BLaER1 (cell line): ENCODE data around the gene CACNA1C.

Experiments used
- H3K27ac ChIP-seq: shearing (Covaris generic); formaldehyde crosslinking; 2 replicates; pipeline ENCODE4 v1.8.1; 2022
- H3K27me3 ChIP-seq: shearing (Covaris generic); formaldehyde crosslinking; 2 replicates; pipeline ENCODE4 v1.8.1; 2022
- H3K36me3 ChIP-seq: shearing (Covaris generic); formaldehyde crosslinking; 2 replicates; pipeline ENCODE4 v1.8.1; 2022
- H3K4me1 ChIP-seq: shearing (Covaris generic); formaldehyde crosslinking; 2 replicates; pipeline ENCODE4 v1.8.1; 2022
- H3K4me2 ChIP-seq: shearing (Covaris generic); formaldehyde crosslinking; 2 replicates; pipeline ENCODE4 v1.8.1; 2022
- H3K4me3 ChIP-seq: shearing (Covaris generic); formaldehyde crosslinking; 2 replicates; pipeline ENCODE4 v1.8.1; 2022
- H3K9ac ChIP-seq: shearing (Covaris generic); formaldehyde crosslinking; 2 replicates; pipeline ENCODE4 v1.8.1; 2022
- H3K9me3 ChIP-seq: shearing (Covaris generic); formaldehyde crosslinking; 2 replicates; pipeline ENCODE4 v1.8.1; 2022
- H4K20me1 ChIP-seq: shearing (Covaris generic); formaldehyde crosslinking; 2 replicates; pipeline ENCODE4 v1.8.1; 2022
- Cebpa-rat ChIP-seq: shearing (Covaris generic); IDR thresholded peaks from 2 replicates; pipeline ENCODE4 v1.8.1; 2022

The CACNA1C gene

DNA sequence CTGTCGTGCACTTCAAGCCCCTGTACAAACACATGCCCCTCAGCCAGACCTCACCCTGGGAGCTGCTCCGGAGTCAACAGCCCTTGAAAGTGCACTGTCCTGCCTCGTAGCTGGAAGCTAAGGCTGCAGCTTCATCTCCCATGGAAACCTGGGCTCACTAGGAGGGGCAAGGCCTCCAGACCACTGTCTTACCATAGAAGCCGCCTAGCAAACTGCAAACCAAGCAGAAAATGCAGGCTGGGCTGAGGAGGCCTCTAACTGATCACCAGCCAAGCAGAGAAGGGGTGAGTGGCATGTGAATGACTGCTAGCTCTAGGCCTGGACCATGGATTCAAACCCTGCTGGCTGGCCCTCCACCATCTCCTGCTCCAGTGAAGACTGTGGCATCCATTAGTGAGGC lies 340.2 kb downstream of the CACNA1C start:
- Histone ChIP-seq H3K4me2 (no peak overlapping the region), H4K20me1 (no peaks in the 10 kb centered on the region), H3K9me3 (no peaks in the 10 kb centered on the region), H3K4me1 (no peaks in the 10 kb centered on the region), H3K36me3 (no peaks in the 10 kb centered on the region), H3K9ac (no peak overlapping the region), H3K27ac (no peak overlapping the region), H3K4me3 (no peak overlapping the region), H3K27me3 (no peaks in the 10 kb centered on the region)
- no peak for TF ChIP-seq Cebpa-rat

- Histone ChIP-seq H3K27ac (no peak overlapping the region), H3K4me1 (no peaks in the 10 kb centered on the region), H3K9ac (no peak overlapping the region), H3K27me3 (no peaks in the 10 kb centered on the region), H3K36me3 (no peaks in the 10 kb centered on the region), H3K4me2 (no peak overlapping the region), H3K4me3 (no peak overlapping the region), H3K9me3 (no peaks in the 10 kb centered on the region), H4K20me1 (no peaks in the 10 kb centered on the region)
- TF ChIP-seq Cebpa-rat = no peak
Observed at GRCh38 chr12:2393996-2394395, 341.2 kb downstream of the CACNA1C start.

DNA sequence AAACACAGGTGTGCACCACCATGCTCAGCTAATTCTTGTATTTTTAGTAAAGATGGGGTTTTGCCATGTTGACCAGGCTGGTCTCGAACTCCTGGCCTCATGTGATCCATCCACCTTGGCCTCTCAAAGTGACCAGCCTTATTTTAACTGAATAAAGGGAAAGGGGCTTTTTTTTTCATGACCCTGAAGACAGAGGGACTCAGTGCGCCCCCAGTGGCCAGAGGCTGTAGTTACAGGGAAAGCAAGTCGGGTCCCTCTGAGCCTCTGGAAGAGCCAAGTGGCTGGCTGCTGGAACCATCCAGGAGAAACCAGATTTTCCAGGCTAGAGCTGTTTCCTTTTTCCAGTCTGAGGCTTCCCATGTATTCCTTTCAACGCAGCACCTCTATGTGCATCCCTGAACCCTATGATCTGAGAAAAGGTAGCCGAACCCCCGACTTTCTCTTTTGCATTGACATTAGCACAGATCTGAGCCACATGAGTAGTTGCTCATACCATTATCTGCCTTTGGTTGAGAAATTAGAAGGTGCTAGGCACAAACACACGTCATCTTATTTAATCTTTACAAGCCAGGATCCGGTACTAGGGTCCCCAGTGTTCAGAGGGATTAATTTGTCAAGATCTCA lies 342.7 kb downstream of the CACNA1C start:
- Histone ChIP-seq H3K36me3 (no peaks in the 10 kb centered on the region), H3K27me3 (no peaks in the 10 kb centered on the region), H3K9me3 (no peaks in the 10 kb centered on the region), H3K9ac (no peak overlapping the region), H3K4me1 (no peaks in the 10 kb centered on the region), H3K4me2 (no peak overlapping the region), H4K20me1 (no peaks in the 10 kb centered on the region), H3K27ac (no peak overlapping the region), H3K4me3 (no peak overlapping the region)
- no peak for TF ChIP-seq Cebpa-rat

GRCh38 chr12:2396448-2396871 lies 343.7 kb downstream of the CACNA1C start:
- Histone ChIP-seq H3K36me3 (no peaks in the 10 kb centered on the region), H3K27me3 (no peaks in the 10 kb centered on the region), H3K9ac (no peak overlapping the region), H3K4me1 (no peaks in the 10 kb centered on the region), H3K27ac (no peak overlapping the region), H3K9me3 (no peaks in the 10 kb centered on the region), H3K4me3 (no peak overlapping the region), H4K20me1 (no peaks in the 10 kb centered on the region), H3K4me2 (no peak overlapping the region)
- no peak for TF ChIP-seq Cebpa-rat

DNA sequence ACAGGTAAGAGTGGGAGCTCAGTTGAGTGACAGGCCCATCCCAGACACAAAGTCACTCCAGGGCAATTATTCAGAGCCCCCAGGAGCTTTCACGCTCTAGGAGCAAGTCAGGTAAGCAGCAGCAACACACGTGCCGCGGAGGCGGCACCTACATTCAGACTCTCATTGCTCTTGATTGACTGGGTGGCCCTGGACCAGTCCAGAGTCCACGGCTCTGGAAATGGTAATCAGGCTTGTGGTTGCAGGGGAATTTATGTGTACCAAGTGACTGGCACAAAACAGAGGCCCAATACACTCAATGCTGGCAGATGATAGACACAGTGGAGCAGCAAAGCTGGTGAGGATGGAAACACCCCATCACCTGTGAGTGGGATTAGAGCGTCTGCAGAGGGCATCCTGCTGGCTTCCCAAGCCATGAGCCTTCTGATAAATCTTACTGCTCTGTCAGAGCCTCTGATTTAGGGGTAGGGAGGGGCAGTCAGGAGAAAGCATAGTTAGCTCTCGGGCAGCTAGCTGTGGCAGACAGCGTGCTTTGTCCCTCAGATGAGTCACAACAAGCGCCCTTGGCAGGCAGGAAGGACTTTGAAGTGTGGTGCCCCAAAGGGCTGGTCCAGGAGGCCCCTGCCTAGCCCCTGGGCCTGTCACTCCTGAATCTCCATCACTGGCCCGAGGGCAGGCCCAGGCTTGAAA lies 344.7 kb downstream of the CACNA1C start:
- Histone ChIP-seq H3K9ac (no peak overlapping the region), H3K4me3 (no peak overlapping the region), H3K4me1 (no peaks in the 10 kb centered on the region), H3K9me3 (no peaks in the 10 kb centered on the region), H3K36me3 (no peaks in the 10 kb centered on the region), H4K20me1 (no peaks in the 10 kb centered on the region), H3K27ac (no peak overlapping the region), H3K27me3 (no peaks in the 10 kb centered on the region), H3K4me2 (no peak overlapping the region)
- TF ChIP-seq Cebpa-rat = no peak

- Histone ChIP-seq H3K4me3 (no peak overlapping the region), H3K9me3 (no peaks in the 10 kb centered on the region)
Observed at GRCh38 chr12:2401040-2401439, 348.3 kb downstream of the CACNA1C start.

DNA sequence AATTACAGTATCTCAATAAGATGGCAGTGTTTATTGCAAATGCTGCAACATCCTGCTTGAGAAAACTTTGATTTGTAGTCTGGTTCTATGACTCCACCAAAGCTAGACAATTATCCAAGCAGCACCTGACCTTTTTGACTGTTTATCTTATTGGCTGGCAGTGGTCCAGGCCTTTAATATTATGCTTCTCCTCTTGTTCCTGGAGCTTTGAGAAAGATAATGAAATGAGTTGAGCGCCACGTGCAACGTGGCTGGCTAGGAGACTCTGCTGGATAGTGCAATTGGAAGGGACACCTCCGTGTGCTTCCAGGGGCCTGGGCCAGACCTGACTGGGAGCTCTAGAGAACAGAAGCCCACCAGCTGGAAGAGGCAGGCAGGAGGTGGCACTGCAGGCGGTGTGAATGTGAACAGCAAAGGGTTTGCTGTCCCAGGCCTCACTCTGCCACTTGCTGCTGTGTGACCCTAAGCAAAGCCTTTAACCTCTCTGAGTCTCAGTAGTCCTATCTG lies 349.3 kb downstream of the CACNA1C start:
- H3K9ac ChIP-seq = no peak overlapping the region
- no peak overlapping the region for H3K4me2 ChIP-seq
- H3K4me3 ChIP-seq = no peak overlapping the region
- H4K20me1 ChIP-seq = no peaks in the 10 kb centered on the region
- H3K27ac ChIP-seq = no peak overlapping the region
- no peaks in the 10 kb centered on the region for H3K36me3 ChIP-seq
- TF ChIP-seq Cebpa-rat = no peak
- no peaks in the 10 kb centered on the region for H3K9me3 ChIP-seq
- no peaks in the 10 kb centered on the region for H3K4me1 ChIP-seq
- no peaks in the 10 kb centered on the region for H3K27me3 ChIP-seq

More at GRCh38 chr12:2401040-2401439, 348.3 kb downstream of the CACNA1C start:
- no peak overlapping the region for H3K4me2 ChIP-seq
- H4K20me1 ChIP-seq = no peaks in the 10 kb centered on the region
- H3K36me3 ChIP-seq = no peaks in the 10 kb centered on the region
- no peaks in the 10 kb centered on the region for H3K27me3 ChIP-seq
- TF ChIP-seq Cebpa-rat = no peak
- H3K4me1 ChIP-seq = no peaks in the 10 kb centered on the region
- no peak overlapping the region for H3K27ac ChIP-seq
- no peak overlapping the region for H3K9ac ChIP-seq

- TF ChIP-seq Cebpa-rat = no peak
- no peak overlapping the region for H3K27ac ChIP-seq
- H3K9me3 ChIP-seq = no peaks in the 10 kb centered on the region
- no peaks in the 10 kb centered on the region for H3K4me1 ChIP-seq
- H3K4me2 ChIP-seq = no peak overlapping the region
- H3K9ac ChIP-seq = no peak overlapping the region
- H4K20me1 ChIP-seq = no peaks in the 10 kb centered on the region
- no peaks in the 10 kb centered on the region for H3K36me3 ChIP-seq
- no peak overlapping the region for H3K4me3 ChIP-seq
- H3K27me3 ChIP-seq = no peaks in the 10 kb centered on the region
Observed at GRCh38 chr12:2403221-2403976, 350.6 kb downstream of the CACNA1C start.

DNA sequence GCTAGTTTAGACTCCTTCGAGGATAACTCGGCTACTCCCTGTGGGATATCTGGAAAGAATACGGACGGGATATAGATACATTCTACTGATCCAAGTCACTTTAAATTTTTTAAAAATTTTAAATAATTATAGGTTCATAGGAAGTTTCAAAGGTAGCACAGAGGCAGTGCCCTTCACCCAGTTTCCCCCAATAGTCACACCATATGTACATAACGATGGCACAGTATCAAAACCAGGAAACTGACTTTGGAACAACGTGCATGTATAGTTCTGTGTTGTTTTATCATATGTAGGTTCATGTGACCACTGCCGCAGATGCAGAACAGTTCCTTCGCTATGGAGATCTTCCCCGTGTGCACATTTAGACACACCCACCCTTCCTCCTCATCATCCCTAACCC lies 352.3 kb downstream of the CACNA1C start:
- Histone ChIP-seq H3K36me3 (no peaks in the 10 kb centered on the region), H3K9me3 (no peaks in the 10 kb centered on the region), H3K4me3 (no peak overlapping the region), H3K4me1 (no peaks in the 10 kb centered on the region), H3K9ac (no peak overlapping the region), H3K4me2 (no peak overlapping the region), H3K27ac (no peak overlapping the region), H4K20me1 (no peaks in the 10 kb centered on the region), H3K27me3 (no peaks in the 10 kb centered on the region)
- no peak for TF ChIP-seq Cebpa-rat

GRCh38 chr12:2406903-2407302 lies 354.1 kb downstream of the CACNA1C start:
- Histone ChIP-seq H3K4me2 (no peak overlapping the region), H3K36me3 (no peaks in the 10 kb centered on the region), H3K9me3 (no peaks in the 10 kb centered on the region), H4K20me1 (no peaks in the 10 kb centered on the region), H3K4me3 (no peak overlapping the region), H3K9ac (no peak overlapping the region), H3K4me1 (peaks cover 5% of the 10 kb centered on the region), H3K27ac (no peak overlapping the region), H3K27me3 (no peaks in the 10 kb centered on the region)
- TF ChIP-seq Cebpa-rat = no peak
